HCT116 (cell line): Measurements from ENCODE around the gene BTBD10. TPM values are rescaled to one million over a fixed set of nuclear protein-coding genes. Genes with fewer than 3 reads are reported as not detected.

Experiments
- ATAC-seq: fragments of 200-7000 bp; cut with Tn5 transposase; 2 replicates; pipeline ENCODE4 v1.9.1; 2020; ENCODE audit warnings: mild to moderate bottlenecking, moderate library complexity
- BruUV-seq: library from RNA; stranded (reverse); fragments of 400-500 nt; replicated peaks from 2 replicates; lab custom pipeline; 2021; lab: Mats Ljungman, UMichigan
- CTCF ChIA-PET: fragments of 300-600 bp; sonication (Branson Sonifier 250); formaldehyde crosslinking; loops from one replicate; lab custom pipeline; 2021; ENCODE audit warnings: antibody characterized with exemption; lab: Charles Lee
- POLR2A ChIA-PET: fragments of 300-600, 350-600 bp; sonication (Branson Sonifier 250); formaldehyde crosslinking; loops from one replicate; lab custom pipeline; 2021; ENCODE audit warnings: antibody characterized with exemption; lab: Charles Lee
- RAD21 ChIA-PET, 2 experiments: fragments of 300-600 bp; sonication (Branson Sonifier 250); formaldehyde crosslinking; loops; one replicate each; lab custom pipeline; 2023; ENCODE audit warnings: low total read pairs in 2 of 2; ENCODE audit not compliant: uncharacterized antibody in 2 of 2, unreplicated experiment in 2 of 2, low non-redundant PET in 1 of 2; lab: Charles Lee
- DNase-seq: peaks from one replicate; pipeline ENCODE4 v3.0.0-alpha.2; 2010; ENCODE audit warnings: low read depth, low spot score
- H2AFZ ChIP-seq: fragments of 200-600 bp; shearing (Covaris generic), sonication (generic); 2 replicates; pipeline ENCODE4 v1.6.1; 2017; ENCODE audit warnings: low read depth, mixed run types, mixed read lengths, antibody characterized with exemption, low read length; ENCODE audit not compliant: poor library complexity, severe bottlenecking
- H3K27ac ChIP-seq: 2 replicates; pipeline ENCODE4 v1.5.1; 2012; ENCODE audit warnings: low read depth, low read length
- H3K27me3 ChIP-seq: fragments of 200-600 bp; sonication (generic); 2 replicates; pipeline ENCODE4 v1.6.1; 2016; ENCODE audit warnings: mixed run types, low read length, mixed read lengths; ENCODE audit not compliant: insufficient read depth
- H3K36me3 ChIP-seq, 2 experiments: fragments of 200-500 bp in 1 of 2; fragments of 200-600 bp in 1 of 2; sonication (Bioruptor generic) in 1 of 2; sonication (generic) in 1 of 2; 2 replicates each; pipeline versions ENCODE4 v1.5.1 to v1.6.1; 2014 to 2016; ENCODE audit warnings: low read length in 2 of 2, inconsistent platforms in 1 of 2, mixed read lengths in 1 of 2, mixed run types in 1 of 2; ENCODE audit not compliant: insufficient read depth in 2 of 2, control insufficient read depth in 1 of 2
- H3K4me1 ChIP-seq, 2 experiments: fragments of 200-600 bp in 1 of 2; sonication (generic) in 1 of 2; 2 replicates each; pipeline versions ENCODE4 v1.5.1 to v1.6.1; 2012 to 2017; ENCODE audit warnings: low read length in 2 of 2, inconsistent platforms in 1 of 2, mild to moderate bottlenecking in 1 of 2, mixed read lengths in 1 of 2, mixed run types in 1 of 2, moderate library complexity in 1 of 2; ENCODE audit not compliant: insufficient read depth in 2 of 2, control insufficient read depth in 1 of 2
- H3K4me2 ChIP-seq: fragments of 200-600 bp; sonication (generic); 2 replicates; pipeline ENCODE4 v1.6.1; 2017; ENCODE audit warnings: mixed run types, low read length, mixed read lengths
- H3K4me3 ChIP-seq, 2 experiments: fragments of 200-600 bp in 1 of 2; sonication (generic) in 1 of 2; replicated peaks in 1 of 2; 2 replicates each; pipeline ENCODE4 v1.5.1; 2011 to 2016; ENCODE audit warnings: low read length in 2 of 2, control low read depth in 1 of 2, low read depth in 1 of 2, mild to moderate bottlenecking in 1 of 2, mixed read lengths in 1 of 2, mixed run types in 1 of 2
- H3K79me2 ChIP-seq: fragments of 200-600 bp; sonication (generic); 2 replicates; pipeline ENCODE4 v1.6.1; 2017; ENCODE audit warnings: mild to moderate bottlenecking, mixed run types, low read length, moderate library complexity, mixed read lengths; ENCODE audit not compliant: insufficient read depth
- H3K9ac ChIP-seq: fragments of 200-600 bp; sonication (generic); 2 replicates; pipeline ENCODE4 v1.6.1; 2016; ENCODE audit warnings: low read length, mixed read lengths
- H3K9me2 ChIP-seq: fragments of 200-600 bp; sonication (generic), shearing (Covaris generic); 2 replicates; pipeline ENCODE4 v1.6.1; 2017; ENCODE audit warnings: mixed run types, mild to moderate bottlenecking, moderate library complexity; ENCODE audit not compliant: insufficient read depth
- H3K9me3 ChIP-seq, 2 experiments: fragments of 200-500 bp in 1 of 2; fragments of 200-600 bp in 1 of 2; sonication (Bioruptor generic) in 1 of 2; sonication (generic) in 1 of 2; 2 replicates each; pipeline ENCODE4 v1.6.1; 2014 to 2017; ENCODE audit warnings: low read length in 2 of 2, mixed read lengths in 2 of 2, inconsistent platforms in 1 of 2, low read depth in 1 of 2, mild to moderate bottlenecking in 1 of 2, mixed run types in 1 of 2, moderate library complexity in 1 of 2; ENCODE audit not compliant: control insufficient read depth in 1 of 2, insufficient read depth in 1 of 2
- H4K20me1 ChIP-seq: fragments of 200-600 bp; sonication (generic), shearing (Covaris generic); 2 replicates; pipeline ENCODE4 v1.6.1; 2017; ENCODE audit warnings: mixed run types, mild to moderate bottlenecking, moderate library complexity; ENCODE audit not compliant: insufficient read depth
- CBX3 ChIP-seq: IDR thresholded peaks from 2 replicates; pipeline ENCODE4 v1.6.1; 2012; ENCODE audit warnings: low read depth
- CEBPB ChIP-seq: IDR thresholded peaks from 2 replicates; pipeline ENCODE4 v1.6.1; 2012; ENCODE audit warnings: low read depth
- ELF1 ChIP-seq: IDR thresholded peaks from 2 replicates; pipeline ENCODE4 v1.6.1; 2012; ENCODE audit warnings: low read depth, borderline replicate concordance
- JUND ChIP-seq: IDR thresholded peaks from 2 replicates; pipeline ENCODE4 v1.6.1; 2012
- POLR2A ChIP-seq: IDR thresholded peaks from 2 replicates; pipeline ENCODE4 v1.7.0; 2011; ENCODE audit warnings: borderline replicate concordance; ENCODE audit not compliant: insufficient read depth, insufficient read length; ENCODE audit errors: extremely low read depth
- POLR2AphosphoS5 ChIP-seq: IDR thresholded peaks from 2 replicates; pipeline ENCODE4 v1.6.1; 2011; ENCODE audit warnings: mild to moderate bottlenecking, low read depth, low read length, moderate library complexity
- SIN3A ChIP-seq: IDR thresholded peaks from 2 replicates; pipeline ENCODE4 v1.6.1; 2012; ENCODE audit warnings: low read depth
- TCF7L2 ChIP-seq: IDR thresholded peaks from 2 replicates; pipeline ENCODE4 v1.7.0; 2011; ENCODE audit warnings: borderline replicate concordance, inconsistent platforms; ENCODE audit not compliant: insufficient read depth, insufficient read length; ENCODE audit errors: extremely low read depth
- ZNF274 ChIP-seq: fragments of 200-500 bp; sonication (Bioruptor generic); IDR thresholded peaks from 2 replicates; pipeline ENCODE4 v1.6.1; 2014; ENCODE audit warnings: mild to moderate bottlenecking, low read depth, low read length, inconsistent platforms
- intact Hi-C: fragments of 100-400 bp; cut with micrococcal nuclease; formaldehyde crosslinking; loops from 2 replicates; pipeline ENCODE4 v1.10.0; 2022
- total RNA-seq: library from RNA; stranded (reverse); gene quantifications from one replicate; pipeline ENCODE4 v1.2.1, GENCODE V29; 2021; ENCODE audit not compliant: unreplicated experiment
- TF ChIP-seq, protein P1 (sequence below): IDR thresholded peaks from 2 replicates; pipeline ENCODE4 v1.6.1; 2012
- TF ChIP-seq, protein P2 (sequence below): IDR thresholded peaks from 2 replicates; pipeline ENCODE4 v1.6.1; 2011; ENCODE audit warnings: mild to moderate bottlenecking, low read length, moderate library complexity; ENCODE audit not compliant: insufficient replicate concordance; ENCODE audit errors: extremely low read depth
- TF ChIP-seq, protein P3 (sequence below), 3 experiments: fragments of 200-600 bp in 1 of 3; sonication (generic) in 1 of 3; IDR thresholded peaks in 2 of 3; conservative IDR thresholded peaks in 1 of 3; 2 replicates each; pipeline ENCODE4 v1.5.1; 2012 to 2017; ENCODE audit warnings: low read depth in 2 of 3, low read length in 2 of 3, antibody characterized with exemption in 1 of 3, borderline replicate concordance in 1 of 3, control low read depth in 1 of 3, mild to moderate bottlenecking in 1 of 3, mixed read lengths in 1 of 3, mixed run types in 1 of 3, moderate library complexity in 1 of 3; ENCODE audit not compliant: insufficient read depth in 1 of 3
- TF ChIP-seq, protein P4 (sequence below): IDR thresholded peaks from 2 replicates; pipeline ENCODE4 v1.6.1; 2012; ENCODE audit warnings: low read depth

The BTBD10 gene
- total RNA-seq, 1 experiment from 2014 or later, result 17.0 TPM

DNA sequence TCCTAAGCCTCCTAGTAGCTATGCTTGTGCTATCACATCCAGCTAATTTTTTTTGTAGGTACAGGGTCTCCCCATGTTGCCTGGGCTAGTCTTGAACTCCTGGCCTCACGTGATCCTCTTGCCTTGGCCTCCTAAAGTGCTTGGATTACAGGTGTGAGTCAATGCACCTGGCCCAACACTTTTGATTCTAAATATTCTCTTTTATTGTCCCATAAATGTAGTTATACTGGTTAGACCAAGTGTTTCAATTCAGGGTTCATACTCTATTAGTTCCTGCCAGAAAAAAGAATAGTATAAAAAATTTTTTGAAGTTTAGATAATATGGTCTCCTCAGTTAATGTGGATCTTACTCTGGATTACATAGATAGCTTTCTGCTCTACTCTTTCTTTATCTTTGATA is 39.5 kb upstream of the BTBD10 start:
- H3K36me3 ChIP-seq, result no peaks in the 10 kb centered on the region
- H3K27ac ChIP-seq, result no peak overlapping the region
- TF ChIP-seq, protein P1, sequence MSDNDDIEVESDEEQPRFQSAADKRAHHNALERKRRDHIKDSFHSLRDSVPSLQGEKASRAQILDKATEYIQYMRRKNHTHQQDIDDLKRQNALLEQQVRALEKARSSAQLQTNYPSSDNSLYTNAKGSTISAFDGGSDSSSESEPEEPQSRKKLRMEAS, result no peak
- TF ChIP-seq SIN3A (no peak), JUND (no peak), TCF7L2 (no peak), CEBPB (no peak), CBX3 (no peak), ZNF274 (no peak), POLR2AphosphoS5 (no peak), POLR2A (no peak), ELF1 (no peak)
- TF ChIP-seq, protein P2, sequence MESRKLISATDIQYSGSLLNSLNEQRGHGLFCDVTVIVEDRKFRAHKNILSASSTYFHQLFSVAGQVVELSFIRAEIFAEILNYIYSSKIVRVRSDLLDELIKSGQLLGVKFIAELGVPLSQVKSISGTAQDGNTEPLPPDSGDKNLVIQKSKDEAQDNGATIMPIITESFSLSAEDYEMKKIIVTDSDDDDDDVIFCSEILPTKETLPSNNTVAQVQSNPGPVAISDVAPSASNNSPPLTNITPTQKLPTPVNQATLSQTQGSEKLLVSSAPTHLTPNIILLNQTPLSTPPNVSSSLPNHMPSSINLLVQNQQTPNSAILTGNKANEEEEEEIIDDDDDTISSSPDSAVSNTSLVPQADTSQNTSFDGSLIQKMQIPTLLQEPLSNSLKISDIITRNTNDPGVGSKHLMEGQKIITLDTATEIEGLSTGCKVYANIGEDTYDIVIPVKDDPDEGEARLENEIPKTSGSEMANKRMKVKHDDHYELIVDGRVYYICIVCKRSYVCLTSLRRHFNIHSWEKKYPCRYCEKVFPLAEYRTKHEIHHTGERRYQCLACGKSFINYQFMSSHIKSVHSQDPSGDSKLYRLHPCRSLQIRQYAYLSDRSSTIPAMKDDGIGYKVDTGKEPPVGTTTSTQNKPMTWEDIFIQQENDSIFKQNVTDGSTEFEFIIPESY, result no peak
- TF ChIP-seq, protein P3, sequence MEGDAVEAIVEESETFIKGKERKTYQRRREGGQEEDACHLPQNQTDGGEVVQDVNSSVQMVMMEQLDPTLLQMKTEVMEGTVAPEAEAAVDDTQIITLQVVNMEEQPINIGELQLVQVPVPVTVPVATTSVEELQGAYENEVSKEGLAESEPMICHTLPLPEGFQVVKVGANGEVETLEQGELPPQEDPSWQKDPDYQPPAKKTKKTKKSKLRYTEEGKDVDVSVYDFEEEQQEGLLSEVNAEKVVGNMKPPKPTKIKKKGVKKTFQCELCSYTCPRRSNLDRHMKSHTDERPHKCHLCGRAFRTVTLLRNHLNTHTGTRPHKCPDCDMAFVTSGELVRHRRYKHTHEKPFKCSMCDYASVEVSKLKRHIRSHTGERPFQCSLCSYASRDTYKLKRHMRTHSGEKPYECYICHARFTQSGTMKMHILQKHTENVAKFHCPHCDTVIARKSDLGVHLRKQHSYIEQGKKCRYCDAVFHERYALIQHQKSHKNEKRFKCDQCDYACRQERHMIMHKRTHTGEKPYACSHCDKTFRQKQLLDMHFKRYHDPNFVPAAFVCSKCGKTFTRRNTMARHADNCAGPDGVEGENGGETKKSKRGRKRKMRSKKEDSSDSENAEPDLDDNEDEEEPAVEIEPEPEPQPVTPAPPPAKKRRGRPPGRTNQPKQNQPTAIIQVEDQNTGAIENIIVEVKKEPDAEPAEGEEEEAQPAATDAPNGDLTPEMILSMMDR (IDR thresholded peaks at IDR 0.05 in 2 of 3, conservative IDR thresholded peaks at IDR 0.05 in 1 of 3; ENCODE audit: borderline replicate concordance in 1 of 3, insufficient read depth in 1 of 3, low read depth in 2 of 3, low read length in 2 of 3), result no peak
- TF ChIP-seq, protein P4, sequence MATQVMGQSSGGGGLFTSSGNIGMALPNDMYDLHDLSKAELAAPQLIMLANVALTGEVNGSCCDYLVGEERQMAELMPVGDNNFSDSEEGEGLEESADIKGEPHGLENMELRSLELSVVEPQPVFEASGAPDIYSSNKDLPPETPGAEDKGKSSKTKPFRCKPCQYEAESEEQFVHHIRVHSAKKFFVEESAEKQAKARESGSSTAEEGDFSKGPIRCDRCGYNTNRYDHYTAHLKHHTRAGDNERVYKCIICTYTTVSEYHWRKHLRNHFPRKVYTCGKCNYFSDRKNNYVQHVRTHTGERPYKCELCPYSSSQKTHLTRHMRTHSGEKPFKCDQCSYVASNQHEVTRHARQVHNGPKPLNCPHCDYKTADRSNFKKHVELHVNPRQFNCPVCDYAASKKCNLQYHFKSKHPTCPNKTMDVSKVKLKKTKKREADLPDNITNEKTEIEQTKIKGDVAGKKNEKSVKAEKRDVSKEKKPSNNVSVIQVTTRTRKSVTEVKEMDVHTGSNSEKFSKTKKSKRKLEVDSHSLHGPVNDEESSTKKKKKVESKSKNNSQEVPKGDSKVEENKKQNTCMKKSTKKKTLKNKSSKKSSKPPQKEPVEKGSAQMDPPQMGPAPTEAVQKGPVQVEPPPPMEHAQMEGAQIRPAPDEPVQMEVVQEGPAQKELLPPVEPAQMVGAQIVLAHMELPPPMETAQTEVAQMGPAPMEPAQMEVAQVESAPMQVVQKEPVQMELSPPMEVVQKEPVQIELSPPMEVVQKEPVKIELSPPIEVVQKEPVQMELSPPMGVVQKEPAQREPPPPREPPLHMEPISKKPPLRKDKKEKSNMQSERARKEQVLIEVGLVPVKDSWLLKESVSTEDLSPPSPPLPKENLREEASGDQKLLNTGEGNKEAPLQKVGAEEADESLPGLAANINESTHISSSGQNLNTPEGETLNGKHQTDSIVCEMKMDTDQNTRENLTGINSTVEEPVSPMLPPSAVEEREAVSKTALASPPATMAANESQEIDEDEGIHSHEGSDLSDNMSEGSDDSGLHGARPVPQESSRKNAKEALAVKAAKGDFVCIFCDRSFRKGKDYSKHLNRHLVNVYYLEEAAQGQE, result no peak
- BruUV-seq, result no TSS peak
- no peaks in the 10 kb centered on the region for H3K9me3 ChIP-seq
- no peaks in the 10 kb centered on the region for H3K79me2 ChIP-seq
- H3K9me2 ChIP-seq, result no peaks in the 10 kb centered on the region
- no peak overlapping the region for H3K4me3 ChIP-seq
- ATAC-seq, result no peak
- no peaks in the 10 kb centered on the region for H4K20me1 ChIP-seq
- no peak overlapping the region for H3K4me2 ChIP-seq
- H3K9ac ChIP-seq, result no peak overlapping the region
- H3K4me1 ChIP-seq, result no peaks in the 10 kb centered on the region
- H3K27me3 ChIP-seq, result no peaks in the 10 kb centered on the region
- ChIA-PET CTCF (no interaction called here), POLR2A (no interaction called here), RAD21 (no interaction called here)
- intact Hi-C loops, result no loop called here
- no peak overlapping the region for H2AFZ ChIP-seq
- no peak for DNase-seq
